Psoas muscle (tissue), 8 donors: ENCODE results near the gene CTPS1. TPM values are rescaled to one million over a fixed set of nuclear protein-coding genes. Genes with fewer than 3 reads are reported as not detected.

Experiments
- ATAC-seq, 4 donors: fragments of 200-7000 bp; cut with Tn5 transposase; one replicate each; pipeline ENCODE4 v1.9.1; 2020; ENCODE audit warnings: moderate library complexity in 3 of 4, mild to moderate bottlenecking in 2 of 4
- DNase-seq, 2 donors: peaks; one replicate each; pipeline ENCODE4 v3.0.0-alpha.2; 2020
- H3K27ac ChIP-seq: fragments of 200-600 bp; one replicate; pipeline ENCODE4 v1.8.0; 2022
- H3K27me3 ChIP-seq, 3 donors: fragments of 200-600 bp in 1 of 3; one replicate each; pipeline versions ENCODE4 v1.6.1 to v1.8.0; 2013 to 2022; ENCODE audit warnings: low read length in 2 of 3, mild to moderate bottlenecking in 2 of 3, moderate library complexity in 1 of 3; ENCODE audit not compliant: insufficient read depth in 3 of 3
- H3K36me3 ChIP-seq, 2 donors: fragments of 200-600 bp in 1 of 2; one replicate each; pipeline versions ENCODE4 v1.6.1 to v1.8.0; 2013 to 2022; ENCODE audit warnings: low read depth in 1 of 2, mild to moderate bottlenecking in 1 of 2, moderate library complexity in 1 of 2; ENCODE audit not compliant: insufficient read depth in 1 of 2
- H3K4me1 ChIP-seq: fragments of 200-600 bp; one replicate; pipeline ENCODE4 v1.8.0; 2022
- H3K4me3 ChIP-seq: fragments of 200-600 bp; one replicate; pipeline ENCODE4 v1.8.0; 2022; ENCODE audit warnings: mild to moderate bottlenecking
- H3K9me3 ChIP-seq: fragments of 200-600 bp; one replicate; pipeline ENCODE4 v1.8.0; 2022
- CTCF ChIP-seq: fragments of 200-600 bp; IDR thresholded peaks from one replicate; pipeline ENCODE4 v1.8.0; 2022; ENCODE audit warnings: antibody characterized with exemption
- WGBS, 3 donors: extraction: QIAGEN DNeasy Blood & Tissue Kit; methylation state at CpG; one replicate each; pipeline versions ENCODE4 v1.1.6 to v1.1.7; 2013; 5-methylcytosine and 5-hydroxymethylcytosine counted together
- intact Hi-C, 2 donors: fragments of 100-400 bp; cut with DNase I; formaldehyde crosslinking; loops; one replicate each; pipeline versions ENCODE4 v1.11.0 to v1.14.2; 2022
- long read RNA-seq, 2 donors: library from polyadenylated mRNA; unstranded; transcript quantifications; one replicate each; pipeline ENCODE4 v2.0.0, GENCODE V29; 2021
- polyA plus RNA-seq, 3 donors: library from polyadenylated mRNA; stranded (reverse); fragments of 200-250 nt; gene quantifications; one replicate each; pipeline ENCODE4 v1.2.3, GENCODE V29; 2013
- total RNA-seq, 4 donors: library from RNA; stranded (reverse); fragmentation: NEBNext Ultra II Directional in 2 of 4; extraction: Animal tissue kit (Norgen Biotek cat#: 25700) in 2 of 4; gene quantifications; one replicate each; pipeline versions ENCODE4 v1.2.1 to v1.2.4, GENCODE V29; 2021 to 2023
- donor health status: healthy with polysubstance abuse.
- donor health status: DM: no; HTN: no; CAD: no; lungs with moderate emphysema.
- donor health status: Bipolar disorder and iron deficiency.
- donor health status: healthy.
- donor health status: DM: yes; HTN: yes; CAD: no.
- donor health status: DM: no; HTN: no; CAD: no.
- donor health status: DM: no; HTN: no; CAD: no.
- donor health status: DM: yes; HTN: yes; CAD: no.

Gene CTPS1
- total RNA-seq (10 to 100 TPM in 3 of 4 donors, 1 to 10 TPM in 1; 8.0 to 26.1 (median 22.7) TPM), polyA plus RNA-seq (10 to 100 TPM; 14.7 to 43.5 (median 14.9) TPM)
- long read RNA-seq, donor 1, transcript CTPS1-202 (19 exons, 3,201 nt): major isoform, 33 of 45 reads
- long read RNA-seq, donor 1, partial matches to known transcripts: 3 of 45 reads
- long read RNA-seq, donor 1, other reads (novel, unspliced or antisense): 4 of 45 reads
- long read RNA-seq, donor 2, transcript CTPS1-215 (20 exons, 2,947 nt): minor isoform, 15 of 67 reads
- long read RNA-seq, donor 2, transcript CTPS1-202 (19 exons, 3,201 nt): major isoform, 39 of 67 reads
- long read RNA-seq, donor 2, partial matches to known transcripts: 4 of 67 reads
- long read RNA-seq, donor 2, other reads (novel, unspliced or antisense): 7 of 67 reads

- ATAC-seq (peak; percentile 96 to 97 (median 96)), DNase-seq (peak; percentile 97 to 99)
- intact Hi-C loops: no loop called here
- no peaks in the 10 kb centered on the region for H3K27me3 ChIP-seq
- no peaks in the 10 kb centered on the region for H3K9me3 ChIP-seq
- peak within 1 kb of the TSS; percentile 97 for H3K27ac ChIP-seq
- 0 to 1% (median 1%) methylated on average over 64 to 96 of the region's 96 CpGs for WGBS, 3 donors
- H3K36me3 ChIP-seq: peaks cover 3 to 13% of the 10 kb centered on the region in 2 donors
- peak within 1 kb of the TSS; percentile 87 for H3K4me3 ChIP-seq
- peaks cover 13% of the 10 kb centered on the region for H3K4me1 ChIP-seq
- no peak for TF ChIP-seq CTCF
These were observed at the start of gene CTPS1 for GRCh38 chr1:40979241-40980067. CTPS1 (plus strand) TSS chr1:40979696; CDS start chr1:40983291, 3,595 bp downstream.

GRCh38 chr1:40930174-40930964 is 49.1 kb upstream of the CTPS1 start:
- H3K4me3 ChIP-seq: no peak overlapping the region
- no peak for TF ChIP-seq CTCF

GRCh38 chr1:40931601-40932000 is 47.9 kb upstream of the CTPS1 start:
- H3K27me3 ChIP-seq: no peaks in the 10 kb centered on the region
- H3K4me3 ChIP-seq: no peak overlapping the region
- intact Hi-C loops: no loop called here
- H3K9me3 ChIP-seq: no peaks in the 10 kb centered on the region
- 49 to 66% (median 56%) methylated on average over 5 of the region's 5 CpGs for WGBS, 3 donors
- no peak for TF ChIP-seq CTCF
- no peak overlapping the region for H3K27ac ChIP-seq
- no peaks in the 10 kb centered on the region for H3K36me3 ChIP-seq
- DNase-seq: no peak
- ATAC-seq: no peak
- no peaks in the 10 kb centered on the region for H3K4me1 ChIP-seq

More at GRCh38 chr1:40930174-40930964, 49.1 kb upstream of the CTPS1 start:
- no peak for DNase-seq
- Histone ChIP-seq H3K9me3 (no peaks in the 10 kb centered on the region), H3K27me3 (no peaks in the 10 kb centered on the region), H3K27ac (no peak overlapping the region), H3K36me3 (no peaks in the 10 kb centered on the region), H3K4me1 (no peaks in the 10 kb centered on the region)
- ATAC-seq: no peak
- intact Hi-C loops: no loop called here
- 36 to 54% (median 48%) methylated on average over 8 of the region's 8 CpGs for WGBS, 3 donors

- H3K36me3 ChIP-seq: no peaks in the 10 kb centered on the region
- intact Hi-C loops: no loop called here
- ATAC-seq (no peak), DNase-seq (no peak)
- H3K27me3 ChIP-seq: no peaks in the 10 kb centered on the region
- WGBS, 3 donors: 42 to 46% (median 45%) methylated on average over 4 of the region's 4 CpGs
- no peak overlapping the region for H3K27ac ChIP-seq
- no peaks in the 10 kb centered on the region for H3K4me1 ChIP-seq
- H3K4me3 ChIP-seq: no peak overlapping the region
- H3K9me3 ChIP-seq: no peaks in the 10 kb centered on the region
- no peak for TF ChIP-seq CTCF
These were observed 47.5 kb upstream of the CTPS1 start for GRCh38 chr1:40932006-40932405.
